HepG2 (cell line): ENCODE results near the gene CNOT1. TPM values are rescaled to one million over a fixed set of nuclear protein-coding genes. Genes with fewer than 3 reads are reported as not detected.

ENCODE experiments used
- ATAC-seq: fragments of 200-7000 bp; cut with Tn5 transposase; 3 replicates; pipeline ENCODE4 v1.9.1; 2020; ENCODE audit warnings: mild to moderate bottlenecking, moderate library complexity
- BruUV-seq: library from RNA; stranded (reverse); fragments of 400-500 nt; replicated peaks from 2 replicates; lab custom pipeline; 2021; lab: Mats Ljungman, UMichigan
- CTCF ChIA-PET: fragments of 300-600 bp; formaldehyde crosslinking; extraction: SDS; loops from one replicate; lab custom pipeline; 2021; ENCODE audit warnings: low total read pairs, inconsistent platforms, low intra/inter-chr PET ratio; lab: Yijun Ruan, JAX
- POLR2A ChIA-PET: fragments of 350-600 bp; sonication (Branson Sonifier 250); formaldehyde crosslinking; loops from one replicate; lab custom pipeline; 2020; ENCODE audit warnings: antibody characterized with exemption, inconsistent platforms; lab: Yijun Ruan, JAX
- DNase-seq: peaks from one replicate; pipeline ENCODE4 v3.0.0-alpha.2; 2015; ENCODE audit warnings: low spot score
- FAIRE-seq: peaks from 3 replicates; lab custom pipeline; 2011; peaks lifted over from hg19 to GRCh38; lab: Jason Lieb, UNC
- H2AFZ ChIP-seq: one replicate; pipeline ENCODE4 v1.6.1; 2011; ENCODE audit warnings: low read length, inconsistent platforms
- H3K27ac ChIP-seq: fragments of 300-600 bp; 3 replicates; pipeline ENCODE4 v1.8.0; 2011; ENCODE audit warnings: mixed run types, mild to moderate bottlenecking, mixed read lengths, low read length, inconsistent platforms; ENCODE audit not compliant: insufficient read depth; ENCODE audit errors: extremely low read length
- H3K27me3 ChIP-seq, 2 experiments: fragments of 200-600 bp in 1 of 2; 2 replicates in 1 of 2; 3 replicates in 1 of 2; pipeline versions ENCODE4 v1.6.0 to v1.8.0; 2011; ENCODE audit warnings: low read length in 2 of 2, mild to moderate bottlenecking in 2 of 2, moderate library complexity in 2 of 2, inconsistent platforms in 1 of 2; ENCODE audit not compliant: insufficient read depth in 2 of 2, control insufficient read depth in 1 of 2
- H3K36me3 ChIP-seq, 2 experiments: fragments of 200-600 bp in 1 of 2; replicated peaks in 1 of 2; 2 replicates in 1 of 2; 3 replicates in 1 of 2; pipeline versions ENCODE4 v1.5.1 to v1.8.0; 2011; ENCODE audit warnings: low read length in 2 of 2, inconsistent platforms in 1 of 2; ENCODE audit not compliant: insufficient read depth in 2 of 2, control insufficient read depth in 1 of 2
- H3K4me1 ChIP-seq: 2 replicates; pipeline ENCODE4 v1.5.1; 2012; ENCODE audit warnings: low read length, inconsistent platforms; ENCODE audit not compliant: insufficient read depth
- H3K4me2 ChIP-seq: 2 replicates; pipeline ENCODE4 v1.6.0; 2011; ENCODE audit warnings: low read depth, low read length, inconsistent platforms
- H3K4me3 ChIP-seq, 3 experiments: fragments of 200-600 bp in 1 of 3; sonication (generic), shearing (Covaris generic) in 1 of 3; replicated peaks in 1 of 3; 2 replicates each; pipeline ENCODE4 v1.5.1; 2011 to 2016; ENCODE audit warnings: low read length in 3 of 3, inconsistent platforms in 2 of 3, low read depth in 2 of 3, mild to moderate bottlenecking in 2 of 3, control low read depth in 1 of 3, mixed read lengths in 1 of 3; ENCODE audit not compliant: insufficient read depth in 1 of 3
- H3K79me2 ChIP-seq: one replicate; pipeline ENCODE4 v1.6.1; 2011; ENCODE audit warnings: low read length, inconsistent platforms; ENCODE audit not compliant: insufficient read depth
- H3K9ac ChIP-seq: 2 replicates; pipeline ENCODE4 v1.6.0; 2011; ENCODE audit warnings: mild to moderate bottlenecking, low read depth, low read length, inconsistent platforms; ENCODE audit not compliant: insufficient read depth
- H3K9me3 ChIP-seq: 2 replicates; pipeline ENCODE4 v1.5.1; 2012; ENCODE audit warnings: mild to moderate bottlenecking, low read length
- H4K20me1 ChIP-seq: 2 replicates; pipeline ENCODE4 v1.6.0; 2011; ENCODE audit warnings: inconsistent platforms, mild to moderate bottlenecking, low read length, moderate library complexity; ENCODE audit not compliant: insufficient read depth
- CBFB ChIP-seq: sonication (generic); formaldehyde crosslinking; IDR thresholded peaks from 2 replicates; pipeline ENCODE4 v1.4.0; 2020; ENCODE audit warnings: missing genetic modification reagents
- RBM22 ChIP-seq: fragments of 200-400 bp; formaldehyde crosslinking; optimal IDR thresholded peaks from 2 replicates; pipeline ENCODE3; 2017; ENCODE audit warnings: mild to moderate bottlenecking, low read length, moderate library complexity
- SPEN ChIP-seq: sonication (generic); formaldehyde crosslinking; IDR thresholded peaks from 2 replicates; pipeline ENCODE4 v1.5.1; 2020; ENCODE audit warnings: low read depth, mild to moderate bottlenecking, missing genetic modification reagents
- TBP ChIP-seq: sonication (generic); formaldehyde crosslinking; IDR thresholded peaks from 2 replicates; pipeline ENCODE4 v1.5.0; 2020; ENCODE audit warnings: missing genetic modification reagents
- ZBTB43 ChIP-seq: sonication (generic); formaldehyde crosslinking; conservative IDR thresholded peaks from 2 replicates; pipeline ENCODE4 v1.4.0; 2020; ENCODE audit warnings: missing genetic modification reagents
- ZNF639 ChIP-seq: conservative IDR thresholded peaks from 2 replicates; pipeline ENCODE4 v1.6.1; 2018; ENCODE audit warnings: missing genetic modification reagents
- WGBS: methylation state at CpG from one replicate; pipeline ENCODE4 v1.1.6; 2017; ENCODE audit warnings: low lambda C conversion rate; 5-methylcytosine and 5-hydroxymethylcytosine counted together
- in situ Hi-C: cut with HindIII; loops from 2 replicates; pipeline ENCODE4 v1.10.0; 2017; ENCODE audit warnings: low pct_unique_long_range_greater_than_20kb; ENCODE audit not compliant: extremely low pct_ligation_motif_present
- intact Hi-C: fragments of 100-400 bp; cut with micrococcal nuclease; formaldehyde crosslinking; loops from one replicate; pipeline ENCODE4 v1.10.0; 2022; ENCODE audit not compliant: unreplicated experiment
- polyA plus RNA-seq, 8 experiments: library from polyadenylated mRNA; depleted of rRNA in 3 of 8; stranded (reverse) in 7 of 8; unstranded in 1 of 8; fragments of >200 nt; fragmentation: Illumina TruSeq in 4 of 8; extraction: Trizol in 4 of 8; gene quantifications; 2 replicates each; pipeline versions ENCODE4 v1.2.1 to v1.2.3, GENCODE V29; 2011 to 2016; ENCODE audit warnings: low read depth in 4 of 8, missing spikeins in 1 of 8, mixed read lengths in 1 of 8; ENCODE audit not compliant: insufficient read depth in 1 of 8
- total RNA-seq, 5 experiments: library from RNA; depleted of rRNA; stranded (reverse); fragments of >200 nt; fragmentation: Illumina TruSeq; extraction: Trizol; gene quantifications; 2 replicates each; pipeline ENCODE4 v1.2.3, GENCODE V29; 2016; ENCODE audit warnings: low read depth in 1 of 5
- TF ChIP-seq, protein P1 (sequence below): sonication (generic); formaldehyde crosslinking; IDR thresholded peaks from 2 replicates; pipeline ENCODE4 v1.5.0; 2020; ENCODE audit warnings: missing genetic modification reagents

CNOT1 gene
- total and polyA plus RNA-seq, 2 of the 13 experiments (the other 11 are each of a cell fraction or from before 2014, with no cell fraction given) = 188 to 232 TPM

DNA sequence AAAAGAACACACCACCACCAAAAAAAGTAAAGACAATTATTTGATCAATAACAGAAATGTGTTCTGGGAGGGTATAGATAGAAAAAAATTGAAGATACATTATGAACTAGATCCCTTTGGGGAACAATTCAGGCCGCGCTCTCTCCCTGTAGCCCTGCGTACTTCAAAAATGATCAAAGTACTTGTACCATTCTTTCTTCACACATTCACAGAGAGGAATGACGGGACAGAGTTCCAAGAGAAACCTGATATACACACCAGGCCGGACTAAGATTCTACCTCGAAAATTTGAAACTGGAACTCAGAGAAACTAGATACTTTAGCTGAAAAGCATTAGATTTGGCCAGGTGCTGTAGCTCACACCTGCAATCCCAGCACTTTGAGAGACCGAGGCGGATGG, 50.0 kb downstream of the CNOT1 start:
- H3K4me1 ChIP-seq = peaks cover 18% of the 10 kb centered on the region
- H3K4me3 ChIP-seq = no peak overlapping the region
- ChIA-PET CTCF (no interaction called here), POLR2A (no interaction called here)
- no peak overlapping the region for H3K4me2 ChIP-seq
- ATAC-seq (no peak), FAIRE-seq (no peak), DNase-seq (no peak)
- H3K27ac ChIP-seq = no peak overlapping the region
- H3K9ac ChIP-seq = no peak overlapping the region
- H2AFZ ChIP-seq = no peak overlapping the region
- no TSS peak for BruUV-seq
- intact Hi-C loops (no loop called here), in situ Hi-C loops (no loop called here)
- WGBS = 89% methylated on average over 8 of the region's 8 CpGs
- no peaks in the 10 kb centered on the region for H3K27me3 ChIP-seq
- no peaks in the 10 kb centered on the region for H4K20me1 ChIP-seq
- peaks cover 41 to 93% of the 10 kb centered on the region in 2 experiments for H3K36me3 ChIP-seq
- no peaks in the 10 kb centered on the region for H3K9me3 ChIP-seq
- no peak for TF ChIP-seq ZBTB43 (CRISPR knock-in tag)
- TF ChIP-seq RBM22 = peak; percentile 61
- no peak for TF ChIP-seq SPEN (CRISPR knock-in tag)
- no peak for TF ChIP-seq CBFB (CRISPR knock-in tag)
- no peak for TF ChIP-seq ZNF639
- TF ChIP-seq, protein P1, sequence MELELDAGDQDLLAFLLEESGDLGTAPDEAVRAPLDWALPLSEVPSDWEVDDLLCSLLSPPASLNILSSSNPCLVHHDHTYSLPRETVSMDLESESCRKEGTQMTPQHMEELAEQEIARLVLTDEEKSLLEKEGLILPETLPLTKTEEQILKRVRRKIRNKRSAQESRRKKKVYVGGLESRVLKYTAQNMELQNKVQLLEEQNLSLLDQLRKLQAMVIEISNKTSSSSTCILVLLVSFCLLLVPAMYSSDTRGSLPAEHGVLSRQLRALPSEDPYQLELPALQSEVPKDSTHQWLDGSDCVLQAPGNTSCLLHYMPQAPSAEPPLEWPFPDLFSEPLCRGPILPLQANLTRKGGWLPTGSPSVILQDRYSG = no peak
- no peak for TF ChIP-seq TBP
- H3K79me2 ChIP-seq = no peaks in the 10 kb centered on the region
